Adrenal gland (tissue), 5 donors: ENCODE measurements around the gene STARD10.

Source experiments
- CTCF ChIP-seq, 6 experiments: fragments of 450-650 bp in 4 of 6; fragments of 200-600 bp in 2 of 6; sonication (generic) in 1 of 6; IDR thresholded peaks; 1 replicate in 5 of 6; 2 replicates in 1 of 6; pipeline versions ENCODE4 v1.5.1 to v1.8.0; 2016 to 2021; ENCODE audit warnings: antibody characterized with exemption in 6 of 6, mild to moderate bottlenecking in 2 of 6, moderate library complexity in 1 of 6
- POLR2A ChIP-seq, 2 donors: fragments of 450-650 bp; IDR thresholded peaks; one replicate each; pipeline ENCODE4 v1.6.1; 2017; ENCODE audit warnings: antibody characterized with exemption in 2 of 2, mild to moderate bottlenecking in 2 of 2, moderate library complexity in 1 of 2
- donor health status: DM: no; HTN: no; CAD: no.

- TF ChIP-seq CTCF (IDR thresholded peaks at IDR 0.05) (no peak), POLR2A (IDR thresholded peaks at IDR 0.05) (no peak)
Observed at GRCh38 chr11:72783144-72783905, 10.5 kb downstream of the STARD10 start.
